CD8-positive, alpha-beta memory T cell (primary cell): ENCODE results near the gene TEX22. TPM values are rescaled to one million over a fixed set of nuclear protein-coding genes. Genes with fewer than 3 reads are reported as not detected.

Experiments
- CTCF ChIA-PET: fragments of 350-600 bp; sonication (Branson Sonifier 250); formaldehyde crosslinking; loops from one replicate; lab custom pipeline; 2021; ENCODE audit warnings: antibody characterized with exemption; lab: Charles Lee
- POLR2A ChIA-PET: fragments of 350-600 bp; sonication (Branson Sonifier 250); formaldehyde crosslinking; loops from one replicate; lab custom pipeline; 2021; ENCODE audit warnings: antibody characterized with exemption; lab: Charles Lee
- DNase-seq, 5 donors: peaks; one replicate each; pipeline versions ENCODE4 v3.0.0 to v3.0.0-alpha.2; 2020 to 2022; ENCODE audit warnings: mixed read lengths in 1 of 5
- H3K27ac ChIP-seq: one replicate; pipeline ENCODE4 v1.7.0; 2013; ENCODE audit warnings: low read depth, mild to moderate bottlenecking, low read length, moderate library complexity
- H3K27me3 ChIP-seq: 2 replicates; pipeline ENCODE4 v1.7.0; 2013; ENCODE audit warnings: low read length, mild to moderate bottlenecking; ENCODE audit not compliant: insufficient read depth, poor library complexity, severe bottlenecking
- H3K36me3 ChIP-seq: 2 replicates; pipeline ENCODE4 v1.7.0; 2013; ENCODE audit warnings: mild to moderate bottlenecking, low read length, moderate library complexity; ENCODE audit not compliant: insufficient read depth
- H3K4me1 ChIP-seq: 2 replicates; pipeline ENCODE4 v1.7.0; 2013; ENCODE audit warnings: mild to moderate bottlenecking, low read length, moderate library complexity; ENCODE audit not compliant: insufficient read depth
- H3K4me3 ChIP-seq: 2 replicates; pipeline ENCODE4 v1.7.0; 2013; ENCODE audit warnings: mild to moderate bottlenecking, low read length
- H3K9me3 ChIP-seq: 2 replicates; pipeline ENCODE4 v1.7.0; 2013; ENCODE audit warnings: mild to moderate bottlenecking, low read length
- H3K27ac Mint-ChIP-seq, 8 donors: one replicate each; pipeline ENCODE4 v1.8.0; 2020 to 2021; ENCODE audit warnings: mixed read lengths in 8 of 8, mild to moderate bottlenecking in 6 of 8, inconsistent platforms in 3 of 8, moderate library complexity in 3 of 8
- H3K27me3 Mint-ChIP-seq, 2 donors: one replicate each; pipeline ENCODE4 v1.8.0; 2020 to 2021; ENCODE audit warnings: mixed read lengths in 2 of 2, mild to moderate bottlenecking in 1 of 2, moderate library complexity in 1 of 2
- H3K36me3 Mint-ChIP-seq, 3 donors: one replicate each; pipeline ENCODE4 v1.8.0; 2020 to 2021; ENCODE audit warnings: mixed read lengths in 3 of 3, inconsistent platforms in 1 of 3, mild to moderate bottlenecking in 1 of 3
- H3K4me1 Mint-ChIP-seq, 3 donors: one replicate each; pipeline ENCODE4 v1.8.0; 2020 to 2021; ENCODE audit warnings: mixed read lengths in 3 of 3, inconsistent platforms in 1 of 3, mild to moderate bottlenecking in 1 of 3
- H3K4me3 Mint-ChIP-seq, 7 donors: one replicate each; pipeline ENCODE4 v1.8.0; 2020 to 2021; ENCODE audit warnings: mixed read lengths in 7 of 7, mild to moderate bottlenecking in 6 of 7, moderate library complexity in 4 of 7, inconsistent platforms in 2 of 7
- H3K9me3 Mint-ChIP-seq, 5 donors: one replicate each; pipeline ENCODE4 v1.8.0; 2020 to 2022; ENCODE audit warnings: mixed read lengths in 5 of 5, mild to moderate bottlenecking in 3 of 5, moderate library complexity in 2 of 5, inconsistent platforms in 1 of 5
- polyA plus RNA-seq: library from polyadenylated mRNA; unstranded; fragments of 300-500 nt; fragmentation: Illumina TruSeq; gene quantifications from one replicate; pipeline ENCODE4 v1.2.3, GENCODE V29; 2021
- total RNA-seq, 2 experiments: library from RNA; stranded (reverse); gene quantifications; one replicate each; pipeline ENCODE4 v1.2.3, GENCODE V29; 2021

Gene TEX22
- total and polyA plus RNA-seq, 3 experiments from 2014 or later, result 0.08 to 2.9 (median 1.4) TPM

GRCh38 chr14:105378199-105378598 lies 20.1 kb upstream of the TEX22 start:
- no peak overlapping the region for H3K4me3 Mint-ChIP-seq
- H3K27ac ChIP-seq, result no peak overlapping the region
- POLR2A ChIA-PET, result no interaction called here
- peaks cover 12% of the 10 kb centered on the region for H3K4me1 ChIP-seq
- H3K27me3 Mint-ChIP-seq, result no peaks in the 10 kb centered on the region
- peaks cover 0 to 7% (median 0%) of the 10 kb centered on the region in 3 donors for H3K36me3 Mint-ChIP-seq
- H3K4me3 ChIP-seq, result no peak overlapping the region
- H3K27me3 ChIP-seq, result no peaks in the 10 kb centered on the region
- no peaks in the 10 kb centered on the region for H3K9me3 Mint-ChIP-seq
- DNase-seq, result no peak
- H3K36me3 ChIP-seq, result no peaks in the 10 kb centered on the region
- H3K27ac Mint-ChIP-seq, result peak overlapping the region in 1 of 8 donors; percentile 56
- no peaks in the 10 kb centered on the region for H3K9me3 ChIP-seq
- CTCF ChIA-PET, result no interaction called here
- peaks cover 8 to 9% (median 8%) of the 10 kb centered on the region in 3 donors for H3K4me1 Mint-ChIP-seq

GRCh38 chr14:105378873-105379685 lies 19.3 kb upstream of the TEX22 start:
- H3K27me3 Mint-ChIP-seq, result no peaks in the 10 kb centered on the region
- Histone ChIP-seq H3K27me3 (no peaks in the 10 kb centered on the region), H3K36me3 (no peaks in the 10 kb centered on the region), H3K4me3 (no peak overlapping the region), H3K9me3 (no peaks in the 10 kb centered on the region), H3K4me1 (peaks cover 12% of the 10 kb centered on the region), H3K27ac (no peak overlapping the region)
- ChIA-PET CTCF (interaction anchor here (1.1 to 1.3 kb wide), 3 partner anchors 28 to 111 kb away, joined by 3 to 4 read pairs (median 4); no protein-coding TSS in a partner anchor), POLR2A (no interaction called here)
- no peak for DNase-seq
- peaks cover 8 to 9% (median 8%) of the 10 kb centered on the region in 3 donors for H3K4me1 Mint-ChIP-seq
- H3K27ac Mint-ChIP-seq, result no peak overlapping the region
- no peak overlapping the region for H3K4me3 Mint-ChIP-seq
- H3K9me3 Mint-ChIP-seq, result no peaks in the 10 kb centered on the region
- H3K36me3 Mint-ChIP-seq, result peaks cover 0 to 13% (median 1%) of the 10 kb centered on the region in 3 donors

- peaks cover 12% of the 10 kb centered on the region for H3K4me1 ChIP-seq
- no peaks in the 10 kb centered on the region for H3K9me3 ChIP-seq
- ChIA-PET POLR2A (no interaction called here), CTCF (interaction anchor here (1.1 to 1.3 kb wide), 3 partner anchors 28 to 110 kb away, joined by 3 to 4 read pairs (median 4); no protein-coding TSS in a partner anchor)
- DNase-seq, result no peak
- Mint-ChIP-seq H3K27me3 (no peaks in the 10 kb centered on the region), H3K4me1 (peaks cover 8 to 9% (median 8%) of the 10 kb centered on the region in 3 donors), H3K9me3 (no peaks in the 10 kb centered on the region), H3K36me3 (peaks cover 0 to 15% (median 1%) of the 10 kb centered on the region in 3 donors), H3K4me3 (no peak overlapping the region), H3K27ac (no peak overlapping the region)
- no peaks in the 10 kb centered on the region for H3K27me3 ChIP-seq
- H3K36me3 ChIP-seq, result no peaks in the 10 kb centered on the region
- H3K4me3 ChIP-seq, result no peak overlapping the region
- H3K27ac ChIP-seq, result no peak overlapping the region
Measured at GRCh38 chr14:105379946-105380345, 18.4 kb upstream of the TEX22 start.

GRCh38 chr14:105380756-105381155 lies 17.6 kb upstream of the TEX22 start:
- Mint-ChIP-seq H3K4me1 (peaks cover 3 to 5% (median 4%) of the 10 kb centered on the region in 3 donors), H3K27ac (no peak overlapping the region), H3K36me3 (peaks cover 0 to 15% (median 1%) of the 10 kb centered on the region in 3 donors), H3K9me3 (no peaks in the 10 kb centered on the region), H3K27me3 (no peaks in the 10 kb centered on the region), H3K4me3 (no peak overlapping the region)
- Histone ChIP-seq H3K36me3 (no peaks in the 10 kb centered on the region), H3K27me3 (no peaks in the 10 kb centered on the region), H3K27ac (no peak overlapping the region), H3K4me1 (peaks cover 8% of the 10 kb centered on the region), H3K9me3 (no peaks in the 10 kb centered on the region), H3K4me3 (no peak overlapping the region)
- DNase-seq, result no peak
- ChIA-PET CTCF (interaction anchor here (1.0 kb wide), 1 partner anchor 109 kb away, joined by 3 read pairs; no protein-coding TSS in a partner anchor), POLR2A (no interaction called here)

GRCh38 chr14:105381446-105382342 lies 16.6 kb upstream of the TEX22 start:
- Histone ChIP-seq H3K4me1 (no peaks in the 10 kb centered on the region), H3K27ac (no peak overlapping the region), H3K27me3 (no peaks in the 10 kb centered on the region), H3K36me3 (no peaks in the 10 kb centered on the region), H3K9me3 (no peaks in the 10 kb centered on the region), H3K4me3 (no peak overlapping the region)
- peak in 1 of 5 donors; percentile 35 for DNase-seq
- H3K27ac Mint-ChIP-seq, result peak overlapping the region in 1 of 8 donors; percentile 58
- ChIA-PET CTCF (interaction anchor here (1.0 kb wide), 1 partner anchor 108 kb away, joined by 3 read pairs; no protein-coding TSS in a partner anchor), POLR2A (no interaction called here)
- H3K36me3 Mint-ChIP-seq, result peaks cover 0 to 15% (median 1%) of the 10 kb centered on the region in 3 donors
- no peaks in the 10 kb centered on the region for H3K9me3 Mint-ChIP-seq
- H3K4me3 Mint-ChIP-seq, result no peak overlapping the region
- H3K27me3 Mint-ChIP-seq, result no peaks in the 10 kb centered on the region
- H3K4me1 Mint-ChIP-seq, result no peaks in the 10 kb centered on the region

- Mint-ChIP-seq H3K4me3 (no peak overlapping the region), H3K4me1 (no peaks in the 10 kb centered on the region), H3K9me3 (no peaks in the 10 kb centered on the region), H3K27me3 (no peaks in the 10 kb centered on the region), H3K36me3 (peaks cover 0 to 15% (median 1%) of the 10 kb centered on the region in 3 donors), H3K27ac (peak overlapping the region in 1 of 8 donors; percentile 38)
- ChIA-PET POLR2A (no interaction called here), CTCF (no interaction called here)
- Histone ChIP-seq H3K9me3 (no peaks in the 10 kb centered on the region), H3K27ac (no peak overlapping the region), H3K36me3 (no peaks in the 10 kb centered on the region), H3K4me3 (no peak overlapping the region), H3K4me1 (no peaks in the 10 kb centered on the region), H3K27me3 (no peaks in the 10 kb centered on the region)
- DNase-seq, result peak in 1 of 5 donors; percentile 45
Measured at GRCh38 chr14:105382343-105383082, 15.8 kb upstream of the TEX22 start.

GRCh38 chr14:105383083-105383730 lies 15.1 kb upstream of the TEX22 start:
- Histone ChIP-seq H3K36me3 (no peaks in the 10 kb centered on the region), H3K4me3 (no peak overlapping the region), H3K27ac (no peak overlapping the region), H3K4me1 (no peaks in the 10 kb centered on the region), H3K27me3 (no peaks in the 10 kb centered on the region), H3K9me3 (no peaks in the 10 kb centered on the region)
- Mint-ChIP-seq H3K4me3 (no peak overlapping the region), H3K9me3 (no peaks in the 10 kb centered on the region), H3K36me3 (peaks cover 0 to 15% (median 1%) of the 10 kb centered on the region in 3 donors), H3K27me3 (no peaks in the 10 kb centered on the region), H3K27ac (no peak overlapping the region), H3K4me1 (no peaks in the 10 kb centered on the region)
- POLR2A ChIA-PET, result no interaction called here
- CTCF ChIA-PET, result no interaction called here
- DNase-seq, result peak in 1 of 5 donors; percentile 24
